GM15510 (cell line): ENCODE data around the gene HELB.

Experiments used
- POLR2A ChIP-seq: IDR thresholded peaks from 3 replicates; pipeline ENCODE4 v1.6.1; 2011; ENCODE audit warnings: borderline replicate concordance; ENCODE audit not compliant: insufficient read length; ENCODE audit errors: extremely low read depth

HELB gene

GRCh38 chr12:66290716-66291200 lies 11.5 kb upstream of the HELB start:
- TF ChIP-seq POLR2A, result no peak

DNA sequence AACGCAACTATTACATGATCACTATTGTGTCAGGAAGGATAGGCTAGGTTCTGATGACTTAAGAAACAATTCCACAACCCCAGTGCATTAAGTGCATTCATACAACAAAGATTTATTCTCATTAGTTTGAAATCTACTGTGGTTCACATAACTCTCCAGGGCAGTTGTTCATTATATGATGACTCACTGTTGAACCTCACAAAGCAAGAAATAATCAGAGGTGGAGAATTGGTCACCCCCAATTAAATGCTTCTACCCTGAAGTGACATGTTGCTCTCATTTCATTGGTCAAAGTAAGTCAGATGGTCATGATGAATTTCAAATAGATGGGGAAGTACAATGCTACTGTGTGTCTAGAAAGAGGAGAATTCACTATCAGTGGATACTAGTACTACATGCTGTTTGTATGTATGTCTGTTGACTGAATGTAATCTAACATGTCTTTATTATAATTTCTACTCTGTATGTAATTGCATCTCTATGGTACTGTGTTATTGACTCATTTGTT lies 6.1 kb upstream of the HELB start:
- TF ChIP-seq POLR2A, result no peak

GRCh38 chr12:66297080-66297479 lies 5.2 kb upstream of the HELB start:
- no peak for TF ChIP-seq POLR2A

GRCh38 chr12:66297923-66298322 lies 4.4 kb upstream of the HELB start:
- no peak for TF ChIP-seq POLR2A

DNA sequence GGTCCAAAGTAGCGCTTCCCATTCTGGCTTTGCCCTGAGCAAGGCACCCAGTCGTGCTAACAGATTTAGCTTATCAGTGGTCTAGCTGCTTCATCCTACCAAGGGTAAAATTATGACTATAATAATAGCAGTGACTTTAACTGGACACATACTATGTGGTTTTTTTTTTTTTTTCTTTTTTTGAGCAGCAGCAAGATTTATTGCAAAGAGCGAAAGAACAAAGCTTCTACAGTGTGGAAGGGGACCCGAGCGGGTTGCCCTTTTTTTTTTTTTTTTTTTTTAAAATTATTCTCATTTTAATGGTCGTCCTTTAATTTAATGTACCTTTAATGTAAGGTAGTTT lies 505 bp downstream of the HELB start:
- TF ChIP-seq POLR2A, result no peak

DNA sequence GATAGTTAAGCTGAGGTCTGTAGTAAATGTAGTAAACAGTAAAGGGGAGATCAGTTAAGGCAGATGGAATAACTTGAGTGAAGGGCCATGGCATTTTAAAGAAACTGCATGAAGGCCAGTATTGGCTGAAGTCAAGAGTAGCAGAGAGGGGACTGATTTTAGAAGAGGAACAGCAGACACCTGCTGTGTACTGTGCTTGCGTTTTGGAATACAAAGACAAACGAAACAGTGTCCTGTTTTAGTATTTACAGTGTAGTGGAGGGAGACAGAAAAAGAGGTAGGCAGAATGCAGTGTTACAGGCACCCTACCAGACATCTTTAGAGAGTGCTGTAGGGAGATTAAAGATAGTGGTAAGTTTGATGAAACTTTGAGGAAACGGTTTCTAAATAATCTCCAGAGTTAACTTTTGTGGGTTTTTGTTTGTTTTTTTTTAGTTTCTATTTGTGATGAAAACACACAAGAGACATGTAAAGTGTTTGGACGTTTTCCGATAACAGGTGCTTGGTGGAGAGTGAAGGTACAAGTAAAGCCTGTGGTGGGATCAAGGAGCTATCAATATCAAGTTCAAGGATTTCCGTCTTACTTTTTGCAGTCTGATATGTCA lies 2.1 kb downstream of the HELB start:
- no peak for TF ChIP-seq POLR2A

DNA sequence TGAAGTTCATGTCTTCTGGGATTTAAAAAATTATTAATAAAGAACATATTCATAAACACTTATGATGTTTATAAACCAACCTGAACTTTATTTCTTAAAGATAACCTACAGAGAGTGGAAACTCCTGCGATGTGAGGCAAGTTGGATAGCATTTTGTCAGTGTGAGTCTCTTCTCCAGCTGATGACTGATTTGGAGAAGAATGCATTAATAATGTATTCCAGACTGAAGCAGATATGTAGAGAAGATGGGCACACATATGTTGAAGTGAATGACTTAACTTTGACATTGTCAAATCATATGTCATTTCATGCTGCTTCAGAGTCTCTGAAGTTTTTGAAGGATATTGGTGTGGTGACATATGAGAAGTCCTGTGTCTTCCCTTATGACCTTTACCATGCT lies 7.3 kb downstream of the HELB start:
- TF ChIP-seq POLR2A, result no peak

GRCh38 chr12:66312189-66312588 lies 9.9 kb downstream of the HELB start:
- no peak for TF ChIP-seq POLR2A

DNA sequence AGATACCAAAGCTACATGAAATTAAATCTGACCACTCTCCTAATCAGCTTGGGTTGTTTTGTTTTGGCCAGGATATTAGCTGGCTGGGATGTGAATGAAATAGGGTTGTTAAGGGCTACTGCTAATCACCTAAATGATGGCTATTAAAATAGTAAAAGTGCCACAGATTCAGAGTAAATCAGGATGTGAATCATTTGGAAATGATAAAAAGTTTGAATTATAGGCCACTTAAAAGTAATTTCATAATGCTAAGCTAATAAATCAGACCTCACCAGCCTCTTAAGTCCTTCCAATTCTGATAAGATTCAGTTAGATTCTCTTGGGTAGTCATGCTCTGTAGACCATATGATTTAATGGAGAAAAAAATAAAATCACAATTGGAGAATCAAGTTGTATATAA lies 12.0 kb downstream of the HELB start:
- TF ChIP-seq POLR2A, result no peak

DNA sequence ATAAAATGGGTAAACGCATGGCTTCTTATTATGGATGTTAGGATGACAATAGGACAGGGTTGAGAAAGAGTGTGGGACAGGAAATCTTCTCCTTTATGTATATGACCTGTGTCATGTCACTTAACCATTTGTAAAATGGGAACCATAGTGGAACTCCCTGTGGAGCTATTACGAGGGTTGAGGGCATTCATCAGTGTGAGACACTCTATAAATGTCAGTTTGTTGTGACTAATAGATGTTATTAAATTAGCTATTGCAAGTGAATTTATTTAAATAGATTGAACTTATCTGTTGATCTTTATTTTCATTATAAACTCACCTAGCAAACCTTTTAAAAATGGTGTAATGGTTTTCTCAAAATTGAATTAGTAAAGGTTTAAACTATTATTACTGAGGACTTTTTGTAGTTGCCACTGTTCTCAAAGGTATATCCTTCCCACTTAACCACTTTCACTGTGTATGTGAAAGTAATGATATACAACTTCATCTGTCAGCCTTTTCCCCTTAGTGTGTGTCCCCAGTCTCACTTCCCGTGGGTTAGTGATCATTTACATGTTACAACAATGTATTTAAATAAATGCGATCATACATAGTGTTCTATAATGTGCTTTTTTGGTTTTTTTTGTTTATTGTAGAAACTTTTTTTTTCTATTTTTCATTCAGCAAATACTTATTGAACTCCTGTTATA lies 17.1 kb downstream of the HELB start:
- no peak for TF ChIP-seq POLR2A

- TF ChIP-seq POLR2A, result no peak
These were observed 18.7 kb downstream of the HELB start for GRCh38 chr12:66320996-66321395.

GRCh38 chr12:66321435-66321834 lies 19.1 kb downstream of the HELB start:
- TF ChIP-seq POLR2A, result no peak

DNA sequence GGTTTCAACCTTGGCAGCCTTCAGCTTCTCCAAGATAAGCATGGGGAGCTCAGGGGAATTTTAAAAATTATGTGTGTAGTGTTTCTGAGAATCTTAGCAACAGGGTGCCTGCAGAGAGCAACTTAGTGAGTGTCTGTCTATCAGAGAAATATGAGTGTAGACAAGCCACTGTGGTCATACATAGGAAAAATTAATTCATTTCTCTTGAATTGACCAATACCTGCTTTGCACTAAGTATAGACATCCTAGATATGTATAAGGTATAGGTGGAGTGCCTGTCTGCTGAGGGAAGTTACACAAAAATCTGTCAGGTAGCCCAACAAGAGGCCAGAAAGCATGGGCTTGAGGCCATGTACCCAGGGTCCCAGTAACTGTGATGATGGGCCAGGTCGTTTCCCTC lies 20.7 kb downstream of the HELB start:
- TF ChIP-seq POLR2A, result no peak

- no peak for TF ChIP-seq POLR2A
These were observed 27.6 kb downstream of the HELB start for GRCh38 chr12:66329941-66330340.

DNA sequence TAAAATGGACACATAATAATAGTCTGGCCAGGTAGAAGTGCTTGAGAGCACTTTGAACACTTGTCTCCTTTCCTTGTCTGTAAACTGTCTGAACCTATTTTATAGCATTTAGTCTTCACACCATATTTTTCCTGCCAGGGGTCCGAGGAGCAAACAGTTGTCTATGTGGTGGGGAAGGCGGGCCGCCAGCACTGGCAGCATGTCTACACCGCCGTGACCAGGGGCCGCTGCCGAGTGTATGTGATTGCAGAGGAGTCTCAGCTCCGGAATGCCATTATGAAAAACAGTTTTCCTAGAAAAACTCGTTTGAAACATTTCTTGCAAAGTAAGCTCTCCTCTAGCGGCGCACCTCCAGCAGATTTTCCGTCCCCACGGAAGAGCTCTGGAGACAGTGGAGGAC lies 28.7 kb downstream of the HELB start:
- TF ChIP-seq POLR2A, result no peak

DNA sequence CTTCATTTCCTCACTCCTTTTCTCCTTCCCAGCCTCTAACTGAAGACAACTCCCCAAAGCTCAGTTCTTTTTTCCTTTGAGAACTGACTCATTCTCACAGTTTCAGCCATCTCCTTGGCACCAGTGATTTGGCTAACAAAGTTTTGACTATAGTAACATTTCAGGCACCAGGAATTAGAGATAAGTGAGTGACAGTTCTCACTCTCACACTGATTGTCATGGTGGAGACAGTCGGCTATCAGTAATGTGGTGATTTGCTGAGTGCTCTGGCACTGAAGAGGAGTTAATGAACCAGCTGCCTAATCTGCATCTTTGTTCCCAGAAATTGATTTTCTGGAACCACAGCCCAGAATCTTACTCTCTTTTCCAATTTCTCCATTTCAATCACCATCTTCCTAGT lies 29.5 kb downstream of the HELB start:
- TF ChIP-seq POLR2A, result no peak
